Thyroid gland (tissue), 4 donors: ENCODE results near the gene UGT1A6.

Experiments used
- CTCF ChIP-seq, 6 experiments: fragments of 200-600 bp in 3 of 6; fragments of 450-650 bp in 3 of 6; sonication (generic) in 3 of 6; IDR thresholded peaks; one replicate each; pipeline ENCODE4 v1.5.1; 2016 to 2019; ENCODE audit warnings: antibody characterized with exemption in 6 of 6, mild to moderate bottlenecking in 2 of 6, inconsistent platforms in 1 of 6, moderate library complexity in 1 of 6
- POLR2A ChIP-seq, 2 donors: fragments of 450-650 bp; IDR thresholded peaks; one replicate each; pipeline ENCODE4 v1.6.1; 2017; ENCODE audit warnings: antibody characterized with exemption in 2 of 2, mild to moderate bottlenecking in 2 of 2, moderate library complexity in 1 of 2

GRCh38 chr2:233820774-233821105, 128.1 kb downstream of the UGT1A6 start:
- TF ChIP-seq CTCF (IDR thresholded peaks at IDR 0.05) (no peak), POLR2A (IDR thresholded peaks at IDR 0.05) (no peak)
